ENCODE results near the gene DENND1A. TPM values are rescaled to one million over a fixed set of nuclear protein-coding genes. Genes with fewer than 3 reads are reported as not detected.

Gene DENND1A
- total RNA-seq, 4 donors from 2014 or later = 37.1 to 55.3 (median 50.0) TPM

DNA sequence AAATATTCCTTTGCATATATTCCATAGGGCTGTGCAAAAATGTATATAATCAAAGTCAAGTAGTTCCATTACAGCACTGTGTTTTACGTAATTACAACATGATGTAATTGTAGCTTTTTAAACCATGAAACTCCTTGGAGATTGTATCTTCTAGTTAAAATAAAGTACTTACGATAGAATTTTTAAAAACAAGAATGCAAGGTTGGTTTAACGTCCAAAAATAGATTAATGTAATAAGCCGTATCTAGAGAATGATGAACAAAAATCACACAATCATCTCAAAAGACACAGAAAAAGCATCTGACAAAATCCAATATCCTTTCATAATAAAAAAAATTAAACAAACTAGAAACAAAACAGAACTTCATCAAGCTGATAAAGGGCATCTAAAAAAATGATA lies 86.2 kb downstream of the DENND1A start:
- H3K27me3 ChIP-seq = no peaks in the 10 kb centered on the region
- no peaks in the 10 kb centered on the region for H3K4me1 ChIP-seq
- H3K36me3 ChIP-seq = peaks cover 0 to 3% (median 0%) of the 10 kb centered on the region in 3 donors
- H3K27ac ChIP-seq = no peak overlapping the region
- no peak overlapping the region for H3K4me3 ChIP-seq
- peaks cover 2 to 6% (median 5%) of the 10 kb centered on the region in 4 donors for H3K9me3 ChIP-seq
- TF ChIP-seq, protein P1, sequence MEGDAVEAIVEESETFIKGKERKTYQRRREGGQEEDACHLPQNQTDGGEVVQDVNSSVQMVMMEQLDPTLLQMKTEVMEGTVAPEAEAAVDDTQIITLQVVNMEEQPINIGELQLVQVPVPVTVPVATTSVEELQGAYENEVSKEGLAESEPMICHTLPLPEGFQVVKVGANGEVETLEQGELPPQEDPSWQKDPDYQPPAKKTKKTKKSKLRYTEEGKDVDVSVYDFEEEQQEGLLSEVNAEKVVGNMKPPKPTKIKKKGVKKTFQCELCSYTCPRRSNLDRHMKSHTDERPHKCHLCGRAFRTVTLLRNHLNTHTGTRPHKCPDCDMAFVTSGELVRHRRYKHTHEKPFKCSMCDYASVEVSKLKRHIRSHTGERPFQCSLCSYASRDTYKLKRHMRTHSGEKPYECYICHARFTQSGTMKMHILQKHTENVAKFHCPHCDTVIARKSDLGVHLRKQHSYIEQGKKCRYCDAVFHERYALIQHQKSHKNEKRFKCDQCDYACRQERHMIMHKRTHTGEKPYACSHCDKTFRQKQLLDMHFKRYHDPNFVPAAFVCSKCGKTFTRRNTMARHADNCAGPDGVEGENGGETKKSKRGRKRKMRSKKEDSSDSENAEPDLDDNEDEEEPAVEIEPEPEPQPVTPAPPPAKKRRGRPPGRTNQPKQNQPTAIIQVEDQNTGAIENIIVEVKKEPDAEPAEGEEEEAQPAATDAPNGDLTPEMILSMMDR (IDR thresholded peaks at IDR 0.05) = no peak
- TF ChIP-seq POLR2A (IDR thresholded peaks at IDR 0.05) = no peak
- DNase-seq = no peak

DNA sequence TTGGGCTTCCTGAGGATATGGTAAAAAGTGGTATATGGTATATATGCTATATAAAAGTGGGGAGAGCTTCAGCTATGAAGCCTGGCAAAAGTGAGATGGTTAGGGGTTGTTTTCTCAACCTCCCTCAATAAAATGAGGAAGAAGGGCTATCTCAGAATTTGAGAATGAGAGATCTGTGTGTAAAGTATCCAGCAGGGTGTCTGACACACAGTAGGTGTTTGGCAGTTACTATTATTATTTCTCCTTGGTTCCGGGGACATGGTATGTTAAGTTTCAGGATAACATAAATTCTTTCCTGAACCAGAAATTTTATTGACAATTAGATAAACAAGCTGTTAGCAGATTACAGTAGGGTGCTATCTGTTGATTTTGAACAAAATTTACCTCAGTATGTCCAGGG lies 94.1 kb downstream of the DENND1A start:
- H3K4me1 ChIP-seq = peaks cover 0 to 3% (median 0%) of the 10 kb centered on the region in 4 donors
- TF ChIP-seq POLR2A (IDR thresholded peaks at IDR 0.05) = no peak
- TF ChIP-seq, protein P1 (IDR thresholded peaks at IDR 0.05) = no peak
- H3K27ac ChIP-seq = no peak overlapping the region

DNA sequence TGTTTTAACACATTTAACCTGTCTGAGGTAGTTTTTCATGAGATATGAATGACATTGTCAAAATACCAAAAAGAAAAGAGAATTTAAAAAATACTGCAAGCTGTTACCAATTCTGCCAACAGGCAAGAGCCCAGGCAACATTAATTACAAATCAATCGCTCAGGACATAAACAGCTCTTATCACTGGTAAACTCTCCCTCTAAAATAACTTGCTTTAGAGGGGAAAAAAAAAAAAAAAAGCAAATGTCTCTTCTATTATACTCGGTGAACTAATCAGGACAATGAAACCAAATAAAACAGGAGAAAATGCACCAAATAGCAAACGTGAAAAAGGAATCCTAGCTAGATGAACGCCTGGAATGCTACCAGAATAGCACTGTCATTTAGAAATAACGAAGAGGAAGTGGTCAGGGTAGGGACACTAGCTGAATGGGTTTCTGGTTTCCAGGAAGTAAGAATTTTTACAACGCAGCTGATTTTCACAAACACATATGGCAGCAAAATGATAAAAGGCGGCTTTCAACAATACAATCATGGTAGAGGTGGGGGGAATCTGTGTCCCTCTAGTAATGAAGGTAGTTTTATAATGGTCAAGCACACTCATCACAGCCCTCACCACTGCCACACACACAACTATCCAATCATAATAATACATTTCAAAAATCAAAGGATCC lies 94.9 kb downstream of the DENND1A start:
- Histone ChIP-seq H3K4me3 (no peak overlapping the region), H3K9me3 (no peaks in the 10 kb centered on the region), H3K4me1 (peaks cover 0 to 3% (median 0%) of the 10 kb centered on the region in 4 donors), H3K27me3 (no peaks in the 10 kb centered on the region), H3K36me3 (no peaks in the 10 kb centered on the region), H3K27ac (no peak overlapping the region)
- no peak for DNase-seq
- no peak for TF ChIP-seq POLR2A (IDR thresholded peaks at IDR 0.05)
- TF ChIP-seq, protein P1 (IDR thresholded peaks at IDR 0.05) = no peak

More for the DNA sequence above, 94.1 kb downstream of the DENND1A start:
- H3K36me3 ChIP-seq = no peaks in the 10 kb centered on the region
- H3K27me3 ChIP-seq = no peaks in the 10 kb centered on the region
- no peaks in the 10 kb centered on the region for H3K9me3 ChIP-seq
- DNase-seq = no peak
- H3K4me3 ChIP-seq = no peak overlapping the region

DNA sequence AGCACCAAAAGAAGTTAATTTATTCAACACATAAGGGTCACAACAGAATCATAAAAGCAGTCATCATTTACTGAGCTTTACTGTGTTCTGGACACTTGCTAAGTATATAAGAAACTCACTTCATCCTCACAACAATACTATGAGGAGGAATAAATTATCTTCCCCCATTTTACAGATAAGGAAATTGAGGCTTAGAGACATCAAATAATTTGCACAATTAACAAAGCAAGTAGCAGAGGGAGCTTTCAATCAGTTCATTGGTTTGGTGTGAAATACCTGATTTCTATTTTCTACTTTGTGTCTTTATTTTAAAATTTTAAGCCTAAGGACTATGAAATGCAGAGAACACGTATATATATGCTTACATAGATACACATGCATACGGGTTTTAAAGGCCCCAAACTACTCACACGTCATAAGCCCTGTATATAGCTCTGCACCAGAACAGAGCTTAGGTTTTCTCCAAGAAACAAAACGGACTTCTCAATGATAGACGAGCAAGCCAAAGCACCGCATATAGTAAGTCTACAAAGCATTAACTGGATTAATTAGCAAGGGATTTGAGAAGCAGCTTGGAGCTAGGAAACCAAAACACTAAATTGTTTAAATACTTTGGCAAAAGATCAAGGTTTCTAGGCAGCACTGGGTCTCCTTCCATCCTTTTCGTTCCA lies 95.6 kb downstream of the DENND1A start:
- Histone ChIP-seq H3K9me3 (no peaks in the 10 kb centered on the region), H3K27me3 (no peaks in the 10 kb centered on the region), H3K4me3 (no peak overlapping the region), H3K36me3 (no peaks in the 10 kb centered on the region), H3K27ac (no peak overlapping the region), H3K4me1 (peaks cover 0 to 3% (median 0%) of the 10 kb centered on the region in 4 donors)
- TF ChIP-seq, protein P1 (IDR thresholded peaks at IDR 0.05) = no peak
- TF ChIP-seq POLR2A (IDR thresholded peaks at IDR 0.05) = no peak
- no peak for DNase-seq

DNA sequence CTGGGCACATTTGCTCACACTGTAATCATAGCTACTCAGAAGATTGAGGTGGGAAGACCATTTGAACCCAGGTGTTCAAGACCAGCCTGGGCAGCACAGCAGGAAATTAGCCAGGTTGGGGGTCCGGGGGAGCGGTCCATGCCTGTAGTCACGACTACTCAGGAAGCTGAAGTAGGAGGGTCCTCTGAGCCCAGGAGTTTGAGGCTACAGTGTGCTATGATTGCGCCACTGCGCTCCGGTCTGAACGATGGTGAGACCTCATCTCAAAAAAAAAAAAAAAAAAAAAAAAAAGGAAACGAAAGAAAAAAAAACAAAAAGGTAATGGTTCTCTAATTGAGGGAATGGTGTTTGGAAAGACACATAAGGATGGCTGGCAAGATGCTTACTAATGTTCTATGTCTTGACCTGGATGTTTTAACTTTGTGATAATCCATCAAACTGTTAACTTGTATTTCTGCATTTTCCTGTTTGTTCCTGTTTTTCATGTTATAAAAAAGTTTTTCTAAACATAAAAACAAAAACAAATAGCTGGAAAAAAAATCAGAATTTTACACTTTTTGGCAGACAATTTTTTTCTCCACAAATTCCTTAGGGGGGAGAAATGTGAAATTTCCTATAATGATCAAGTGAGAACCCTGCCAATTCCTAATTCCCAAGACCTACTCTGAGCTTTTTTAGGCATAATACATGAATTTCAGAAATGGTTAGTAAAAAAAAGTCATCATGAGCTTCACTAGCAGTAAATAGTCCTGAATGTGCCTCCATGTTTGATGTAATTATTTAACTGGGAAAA lies 96.9 kb downstream of the DENND1A start:
- Histone ChIP-seq H3K27ac (no peak overlapping the region), H3K4me1 (peaks cover 0 to 3% (median 0%) of the 10 kb centered on the region in 4 donors), H3K4me3 (no peak overlapping the region), H3K36me3 (no peaks in the 10 kb centered on the region), H3K9me3 (peaks cover 0 to 10% (median 0%) of the 10 kb centered on the region in 4 donors), H3K27me3 (no peaks in the 10 kb centered on the region)
- no peak for DNase-seq
- TF ChIP-seq, protein P1 (IDR thresholded peaks at IDR 0.05) = no peak
- TF ChIP-seq POLR2A (IDR thresholded peaks at IDR 0.05) = no peak
